ENCODE results near the gene MAB21L3.

MAB21L3 gene

DNA sequence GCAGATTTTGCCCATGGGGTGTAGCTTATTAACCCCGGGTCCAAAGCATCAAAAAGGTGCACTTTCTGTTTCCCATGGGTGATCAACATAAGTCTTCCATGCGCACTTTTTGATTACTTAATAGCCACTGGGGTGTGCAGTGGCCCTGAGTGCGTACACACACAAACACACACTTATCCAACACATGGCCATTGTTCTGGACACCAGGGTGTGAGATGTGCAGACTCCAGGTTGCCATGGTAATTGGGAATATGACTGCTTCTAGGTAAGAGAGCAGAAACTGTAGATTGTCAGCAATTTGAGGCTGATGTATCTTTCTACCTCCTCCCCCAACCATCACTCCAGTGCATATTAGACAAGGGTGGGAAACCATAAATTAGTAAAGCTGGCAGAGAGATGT, 68.8 kb downstream of the MAB21L3 start:
- TF ChIP-seq YY1 (IDR thresholded peaks at IDR 0.05; ENCODE audit: low read depth), result no peak
- TF ChIP-seq TEAD4 (IDR thresholded peaks at IDR 0.05), result no peak
- no peak for TF ChIP-seq EGR1 (IDR thresholded peaks at IDR 0.05)
- no peak for TF ChIP-seq CREB1 (IDR thresholded peaks at IDR 0.05; ENCODE audit: low read depth)
- no peak for TF ChIP-seq ZBTB7A (IDR thresholded peaks at IDR 0.05; ENCODE audit: low read depth)
- TF ChIP-seq, protein P1, sequence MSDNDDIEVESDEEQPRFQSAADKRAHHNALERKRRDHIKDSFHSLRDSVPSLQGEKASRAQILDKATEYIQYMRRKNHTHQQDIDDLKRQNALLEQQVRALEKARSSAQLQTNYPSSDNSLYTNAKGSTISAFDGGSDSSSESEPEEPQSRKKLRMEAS (IDR thresholded peaks at IDR 0.05), result no peak
- TF ChIP-seq, protein P2, sequence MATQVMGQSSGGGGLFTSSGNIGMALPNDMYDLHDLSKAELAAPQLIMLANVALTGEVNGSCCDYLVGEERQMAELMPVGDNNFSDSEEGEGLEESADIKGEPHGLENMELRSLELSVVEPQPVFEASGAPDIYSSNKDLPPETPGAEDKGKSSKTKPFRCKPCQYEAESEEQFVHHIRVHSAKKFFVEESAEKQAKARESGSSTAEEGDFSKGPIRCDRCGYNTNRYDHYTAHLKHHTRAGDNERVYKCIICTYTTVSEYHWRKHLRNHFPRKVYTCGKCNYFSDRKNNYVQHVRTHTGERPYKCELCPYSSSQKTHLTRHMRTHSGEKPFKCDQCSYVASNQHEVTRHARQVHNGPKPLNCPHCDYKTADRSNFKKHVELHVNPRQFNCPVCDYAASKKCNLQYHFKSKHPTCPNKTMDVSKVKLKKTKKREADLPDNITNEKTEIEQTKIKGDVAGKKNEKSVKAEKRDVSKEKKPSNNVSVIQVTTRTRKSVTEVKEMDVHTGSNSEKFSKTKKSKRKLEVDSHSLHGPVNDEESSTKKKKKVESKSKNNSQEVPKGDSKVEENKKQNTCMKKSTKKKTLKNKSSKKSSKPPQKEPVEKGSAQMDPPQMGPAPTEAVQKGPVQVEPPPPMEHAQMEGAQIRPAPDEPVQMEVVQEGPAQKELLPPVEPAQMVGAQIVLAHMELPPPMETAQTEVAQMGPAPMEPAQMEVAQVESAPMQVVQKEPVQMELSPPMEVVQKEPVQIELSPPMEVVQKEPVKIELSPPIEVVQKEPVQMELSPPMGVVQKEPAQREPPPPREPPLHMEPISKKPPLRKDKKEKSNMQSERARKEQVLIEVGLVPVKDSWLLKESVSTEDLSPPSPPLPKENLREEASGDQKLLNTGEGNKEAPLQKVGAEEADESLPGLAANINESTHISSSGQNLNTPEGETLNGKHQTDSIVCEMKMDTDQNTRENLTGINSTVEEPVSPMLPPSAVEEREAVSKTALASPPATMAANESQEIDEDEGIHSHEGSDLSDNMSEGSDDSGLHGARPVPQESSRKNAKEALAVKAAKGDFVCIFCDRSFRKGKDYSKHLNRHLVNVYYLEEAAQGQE (IDR thresholded peaks at IDR 0.05; ENCODE audit: low read depth), result no peak
- no peak for TF ChIP-seq TCF12 (IDR thresholded peaks at IDR 0.05; ENCODE audit: low read depth)
- TF ChIP-seq, protein P3, sequence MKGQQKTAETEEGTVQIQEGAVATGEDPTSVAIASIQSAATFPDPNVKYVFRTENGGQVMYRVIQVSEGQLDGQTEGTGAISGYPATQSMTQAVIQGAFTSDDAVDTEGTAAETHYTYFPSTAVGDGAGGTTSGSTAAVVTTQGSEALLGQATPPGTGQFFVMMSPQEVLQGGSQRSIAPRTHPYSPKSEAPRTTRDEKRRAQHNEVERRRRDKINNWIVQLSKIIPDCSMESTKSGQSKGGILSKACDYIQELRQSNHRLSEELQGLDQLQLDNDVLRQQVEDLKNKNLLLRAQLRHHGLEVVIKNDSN (IDR thresholded peaks at IDR 0.05), result no peak
- TF ChIP-seq RAD21 (IDR thresholded peaks at IDR 0.05; ENCODE audit: low read depth), result no peak
- TF ChIP-seq CEBPB (IDR thresholded peaks at IDR 0.05), result no peak
- no peak for TF ChIP-seq NFIC (IDR thresholded peaks at IDR 0.05)
- TF ChIP-seq FOXM1 (IDR thresholded peaks at IDR 0.05; ENCODE audit: borderline replicate concordance, low read depth), result no peak
- TF ChIP-seq TAF1 (IDR thresholded peaks at IDR 0.05; ENCODE audit: low read depth), result no peak
- TF ChIP-seq EP300 (IDR thresholded peaks at IDR 0.05; ENCODE audit: borderline replicate concordance), result no peak

DNA sequence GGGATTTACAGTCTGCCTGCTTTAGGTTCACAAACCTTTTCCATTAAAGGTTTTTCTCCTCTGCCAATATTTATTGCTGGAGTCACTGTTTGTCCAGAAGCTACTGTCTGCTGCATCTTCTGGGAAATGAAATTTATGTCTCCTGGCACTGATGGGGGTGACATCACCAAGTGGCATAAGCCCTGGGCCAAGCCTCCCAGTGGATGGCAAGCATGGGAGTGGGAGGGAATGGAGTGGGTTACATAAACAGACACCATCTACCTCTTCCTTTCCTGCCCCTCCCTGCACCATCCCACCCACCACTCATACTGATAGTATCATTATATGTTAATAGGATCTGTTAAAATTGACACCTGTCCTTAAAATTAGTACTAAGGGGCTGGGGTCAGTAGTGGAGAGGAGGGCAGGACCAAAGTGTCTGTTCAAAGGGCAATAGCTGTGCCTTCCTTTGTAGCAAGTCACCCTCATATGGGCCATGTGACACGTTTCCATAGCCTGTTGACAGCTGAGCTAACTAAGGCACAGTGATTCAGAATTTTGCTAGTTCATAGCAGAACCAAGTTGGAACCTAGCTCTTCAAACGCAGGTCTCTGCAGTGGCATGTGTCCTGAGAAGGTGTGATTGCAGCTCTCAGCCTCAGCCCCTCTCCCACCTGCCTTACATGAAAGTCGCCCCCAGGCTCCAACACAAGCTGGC, 71.0 kb downstream of the MAB21L3 start:
- TF ChIP-seq NFIC (IDR thresholded peaks at IDR 0.05), result no peak
- no peak for TF ChIP-seq FOXM1 (IDR thresholded peaks at IDR 0.05; ENCODE audit: borderline replicate concordance, low read depth)
- no peak for TF ChIP-seq CEBPB (IDR thresholded peaks at IDR 0.05)
- TF ChIP-seq, protein P1 (IDR thresholded peaks at IDR 0.05), result no peak
- no peak for TF ChIP-seq TEAD4 (IDR thresholded peaks at IDR 0.05)

Data from Ishikawa (cell line).